Measurements from ENCODE around the gene MELTF.

GRCh38 chr3:196989721-196990262 lies 39.8 kb downstream of the MELTF start:
- TF ChIP-seq, protein P1, sequence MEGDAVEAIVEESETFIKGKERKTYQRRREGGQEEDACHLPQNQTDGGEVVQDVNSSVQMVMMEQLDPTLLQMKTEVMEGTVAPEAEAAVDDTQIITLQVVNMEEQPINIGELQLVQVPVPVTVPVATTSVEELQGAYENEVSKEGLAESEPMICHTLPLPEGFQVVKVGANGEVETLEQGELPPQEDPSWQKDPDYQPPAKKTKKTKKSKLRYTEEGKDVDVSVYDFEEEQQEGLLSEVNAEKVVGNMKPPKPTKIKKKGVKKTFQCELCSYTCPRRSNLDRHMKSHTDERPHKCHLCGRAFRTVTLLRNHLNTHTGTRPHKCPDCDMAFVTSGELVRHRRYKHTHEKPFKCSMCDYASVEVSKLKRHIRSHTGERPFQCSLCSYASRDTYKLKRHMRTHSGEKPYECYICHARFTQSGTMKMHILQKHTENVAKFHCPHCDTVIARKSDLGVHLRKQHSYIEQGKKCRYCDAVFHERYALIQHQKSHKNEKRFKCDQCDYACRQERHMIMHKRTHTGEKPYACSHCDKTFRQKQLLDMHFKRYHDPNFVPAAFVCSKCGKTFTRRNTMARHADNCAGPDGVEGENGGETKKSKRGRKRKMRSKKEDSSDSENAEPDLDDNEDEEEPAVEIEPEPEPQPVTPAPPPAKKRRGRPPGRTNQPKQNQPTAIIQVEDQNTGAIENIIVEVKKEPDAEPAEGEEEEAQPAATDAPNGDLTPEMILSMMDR (CRISPR knock-in tag; IDR thresholded peaks at IDR 0.05) = no peak
- TF ChIP-seq, protein P2, sequence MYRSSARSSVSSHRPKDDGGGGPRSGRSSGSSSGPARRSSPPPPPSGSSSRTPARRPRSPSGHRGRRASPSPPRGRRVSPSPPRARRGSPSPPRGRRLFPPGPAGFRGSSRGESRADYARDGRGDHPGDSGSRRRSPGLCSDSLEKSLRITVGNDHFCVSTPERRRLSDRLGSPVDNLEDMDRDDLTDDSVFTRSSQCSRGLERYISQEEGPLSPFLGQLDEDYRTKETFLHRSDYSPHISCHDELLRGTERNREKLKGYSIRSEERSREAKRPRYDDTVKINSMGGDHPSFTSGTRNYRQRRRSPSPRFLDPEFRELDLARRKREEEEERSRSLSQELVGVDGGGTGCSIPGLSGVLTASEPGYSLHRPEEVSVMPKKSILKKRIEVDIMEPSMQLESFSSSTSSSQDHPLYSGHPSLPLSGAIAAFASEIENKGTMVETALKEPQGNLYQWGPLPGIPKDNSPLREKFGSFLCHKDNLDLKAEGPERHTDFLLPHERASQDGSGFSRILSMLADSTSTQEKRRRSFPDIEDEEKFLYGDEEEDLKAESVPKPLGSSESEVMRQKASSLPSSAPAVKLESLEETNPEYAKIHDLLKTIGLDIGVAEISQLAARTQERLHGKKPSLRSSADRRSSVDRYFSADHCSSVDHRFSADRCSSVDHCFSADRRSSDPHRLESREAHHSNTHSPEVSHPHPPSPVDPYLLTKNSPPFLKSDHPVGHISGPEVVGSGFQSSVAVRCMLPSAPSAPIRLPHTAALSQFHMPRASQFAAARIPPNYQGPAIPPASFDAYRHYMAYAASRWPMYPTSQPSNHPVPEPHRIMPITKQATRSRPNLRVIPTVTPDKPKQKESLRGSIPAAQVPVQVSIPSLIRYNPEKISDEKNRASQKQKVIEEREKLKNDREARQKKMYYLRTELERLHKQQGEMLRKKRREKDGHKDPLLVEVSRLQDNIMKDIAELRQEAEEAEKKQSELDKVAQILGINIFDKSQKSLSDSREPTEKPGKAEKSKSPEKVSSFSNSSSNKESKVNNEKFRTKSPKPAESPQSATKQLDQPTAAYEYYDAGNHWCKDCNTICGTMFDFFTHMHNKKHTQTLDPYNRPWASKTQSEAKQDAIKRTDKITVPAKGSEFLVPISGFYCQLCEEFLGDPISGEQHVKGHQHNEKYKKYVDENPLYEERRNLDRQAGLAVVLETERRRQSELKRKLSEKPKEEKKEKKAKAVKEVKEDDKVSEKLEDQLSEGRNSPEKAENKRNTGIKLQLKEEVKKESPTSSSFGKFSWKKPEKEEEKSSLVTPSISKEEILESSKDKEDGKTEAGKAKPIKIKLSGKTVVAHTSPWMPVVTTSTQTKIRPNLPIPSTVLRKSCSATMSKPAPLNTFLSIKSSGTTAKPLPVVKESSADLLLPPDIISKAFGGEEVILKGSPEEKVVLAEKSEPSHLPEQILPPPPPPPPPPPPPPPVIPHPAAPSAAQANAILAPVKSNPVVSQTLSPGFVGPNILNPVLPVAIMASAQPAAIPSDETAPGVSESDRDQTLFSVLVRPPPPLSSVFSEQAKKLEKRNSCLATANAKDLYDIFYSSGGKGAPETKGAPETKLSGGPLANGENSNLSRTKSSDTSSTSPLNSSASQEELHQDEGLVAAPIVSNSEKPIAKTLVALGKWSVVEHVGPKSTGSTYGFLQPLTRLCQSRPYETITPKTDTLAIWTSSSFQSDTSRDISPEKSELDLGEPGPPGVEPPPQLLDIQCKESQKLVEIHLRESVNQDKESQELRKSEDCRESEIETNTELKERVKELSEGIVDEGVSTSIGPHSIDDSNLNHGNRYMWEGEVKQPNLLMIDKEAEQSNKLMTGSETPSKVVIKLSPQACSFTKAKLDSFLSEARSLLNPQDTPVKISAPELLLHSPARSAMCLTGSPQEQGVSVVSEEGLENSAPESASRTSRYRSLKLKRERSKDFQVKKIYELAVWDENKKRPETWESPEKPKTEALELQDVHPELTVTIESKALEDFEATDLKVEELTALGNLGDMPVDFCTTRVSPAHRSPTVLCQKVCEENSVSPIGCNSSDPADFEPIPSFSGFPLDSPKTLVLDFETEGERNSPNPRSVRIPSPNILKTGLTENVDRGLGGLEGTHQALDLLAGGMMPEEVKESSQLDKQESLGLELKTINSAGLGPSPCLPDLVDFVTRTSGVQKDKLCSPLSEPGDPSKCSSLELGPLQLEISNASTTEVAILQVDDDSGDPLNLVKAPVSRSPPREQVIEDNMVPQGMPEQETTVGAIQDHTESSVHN (CRISPR knock-in tag; IDR thresholded peaks at IDR 0.05) = no peak
- TF ChIP-seq ZBTB7A (CRISPR knock-in tag; IDR thresholded peaks at IDR 0.05) = 0 out of 2 replicates have a peak, but pooled peaks have one; percentile 25
- TF ChIP-seq SMAD9 (CRISPR knock-in tag; IDR thresholded peaks at IDR 0.05) = no peak
- no peak for TF ChIP-seq ZNF296 (CRISPR knock-in tag; conservative IDR thresholded peaks at IDR 0.05)
- no peak for TF ChIP-seq HNRNPUL1 (IDR thresholded peaks at IDR 0.05; ENCODE audit: low read depth, low read length)
- no peak for TF ChIP-seq GFI1 (CRISPR knock-in tag; IDR thresholded peaks at IDR 0.05; ENCODE audit: borderline replicate concordance)

All from HepG2 (cell line).